PFSK-1 (cell line): Measurements from ENCODE around the gene SETX.

Experiments
- REST ChIP-seq, 2 experiments: IDR thresholded peaks; 2 replicates each; pipeline versions ENCODE4 v1.6.1 to v1.8.0; 2011 to 2012; ENCODE audit warnings: low read depth in 2 of 2, low read length in 2 of 2, control low read depth in 1 of 2, inconsistent platforms in 1 of 2, mild to moderate bottlenecking in 1 of 2, moderate library complexity in 1 of 2; ENCODE audit not compliant: insufficient read depth in 1 of 2
- TAF1 ChIP-seq: IDR thresholded peaks from 2 replicates; pipeline ENCODE4 v1.6.1; 2012; ENCODE audit warnings: low read length, control low read depth, borderline replicate concordance; ENCODE audit not compliant: insufficient read depth

DNA sequence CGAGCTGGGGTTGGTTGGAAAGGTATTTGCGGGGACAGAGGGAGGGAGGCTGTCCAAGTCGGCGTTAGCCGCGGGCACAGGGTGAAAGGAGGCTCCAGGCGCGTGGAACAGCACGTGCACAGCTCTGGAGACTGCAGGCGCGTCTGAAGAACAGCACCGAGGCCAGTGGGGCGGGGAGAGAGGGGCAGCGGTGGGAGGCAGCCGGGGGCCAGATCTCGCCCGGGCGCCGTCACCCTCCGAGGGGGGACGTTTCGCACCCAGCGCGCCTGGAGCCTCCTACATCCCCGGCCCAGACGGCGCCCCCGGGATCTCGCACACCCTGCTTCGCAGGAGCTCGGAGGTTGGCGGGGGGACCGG is 113.3 kb downstream of the SETX start:
- TF ChIP-seq REST (IDR thresholded peaks at IDR 0.05; ENCODE audit: insufficient read depth in 1 of 2, low read depth in 2 of 2, low read length in 2 of 2): no peak
- TF ChIP-seq TAF1: no peak
